Lower lobe of right lung (tissue), 2 donors: ENCODE measurements around the gene LPP. TPM values are rescaled to one million over a fixed set of nuclear protein-coding genes. Genes with fewer than 3 reads are reported as not detected.

Source experiments
- ATAC-seq, 2 donors: fragments of 200-7000 bp; cut with Tn5 transposase; one replicate each; pipeline ENCODE4 v1.9.1; 2020 to 2022; ENCODE audit warnings: mild to moderate bottlenecking in 2 of 2, moderate library complexity in 2 of 2
- DNase-seq: peaks from one replicate; pipeline ENCODE4 v3.0.0-alpha.2; 2020
- H3K27ac ChIP-seq: fragments of 200-600 bp; one replicate; pipeline ENCODE4 v1.8.0; 2022
- H3K27me3 ChIP-seq: fragments of 200-600 bp; one replicate; pipeline ENCODE4 v1.8.0; 2022; ENCODE audit warnings: low read depth
- H3K36me3 ChIP-seq: fragments of 200-600 bp; one replicate; pipeline ENCODE4 v1.8.0; 2022; ENCODE audit warnings: mild to moderate bottlenecking
- H3K4me1 ChIP-seq: fragments of 200-600 bp; one replicate; pipeline ENCODE4 v1.8.0; 2022
- H3K4me3 ChIP-seq: fragments of 200-600 bp; one replicate; pipeline ENCODE4 v1.8.0; 2022; ENCODE audit warnings: mild to moderate bottlenecking
- H3K9me3 ChIP-seq: fragments of 200-600 bp; one replicate; pipeline ENCODE4 v1.8.0; 2022
- CTCF ChIP-seq: fragments of 200-600 bp; IDR thresholded peaks from one replicate; pipeline ENCODE4 v1.8.0; 2022; ENCODE audit warnings: antibody characterized with exemption, mild to moderate bottlenecking
- intact Hi-C: fragments of 100-400 bp; cut with DNase I; formaldehyde crosslinking; loops from one replicate; pipeline ENCODE4 v1.11.0; 2022
- total RNA-seq: library from RNA; stranded (reverse); fragmentation: NEBNext Ultra II Directional; extraction: Animal tissue kit (Norgen Biotek cat#: 25700); gene quantifications from one replicate; pipeline ENCODE4 v1.2.1, GENCODE V29; 2021
- donor health status: DM: no; HTN: yes; CAD: no; lungs with severe emphysema.

The LPP gene
- total RNA-seq, 1 donor from 2014 or later, result 180 TPM

- Histone ChIP-seq H3K27me3 (no peaks in the 10 kb centered on the region), H3K4me3 (no peak overlapping the region), H3K9me3 (no peaks in the 10 kb centered on the region), H3K36me3 (no peaks in the 10 kb centered on the region), H3K4me1 (peaks cover 31% of the 10 kb centered on the region), H3K27ac (no peak overlapping the region)
- DNase-seq, result no peak
- no peak for TF ChIP-seq CTCF
- ATAC-seq, result no peak
- intact Hi-C loops, result no loop called here
Measured at GRCh38 chr3:188581365-188581764, 427.4 kb downstream of the LPP start.

GRCh38 chr3:188581792-188582191, 427.8 kb downstream of the LPP start:
- Histone ChIP-seq H3K27me3 (no peaks in the 10 kb centered on the region), H3K4me1 (peaks cover 31% of the 10 kb centered on the region), H3K36me3 (no peaks in the 10 kb centered on the region), H3K27ac (no peak overlapping the region), H3K9me3 (no peaks in the 10 kb centered on the region), H3K4me3 (no peak overlapping the region)
- ATAC-seq (peak in 1 of 2 donors; percentile 23), DNase-seq (no peak)
- no peak for TF ChIP-seq CTCF
- intact Hi-C loops, result no loop called here

GRCh38 chr3:188583341-188584161, 429.6 kb downstream of the LPP start:
- ATAC-seq, result no peak

GRCh38 chr3:188584162-188584529, 430.2 kb downstream of the LPP start:
- intact Hi-C loops, result no loop called here
- no peak for TF ChIP-seq CTCF
- no peaks in the 10 kb centered on the region for H3K27me3 ChIP-seq
- peak in 1 of 2 donors; percentile 45 for ATAC-seq
- no peaks in the 10 kb centered on the region for H3K36me3 ChIP-seq
- no peak overlapping the region for H3K27ac ChIP-seq
- no peak for DNase-seq
- H3K9me3 ChIP-seq, result no peaks in the 10 kb centered on the region
- no peak overlapping the region for H3K4me3 ChIP-seq
- H3K4me1 ChIP-seq, result peaks cover 23% of the 10 kb centered on the region

More at GRCh38 chr3:188583341-188584161, 429.6 kb downstream of the LPP start:
- no peak overlapping the region for H3K4me3 ChIP-seq
- H3K36me3 ChIP-seq, result no peaks in the 10 kb centered on the region
- H3K27me3 ChIP-seq, result no peaks in the 10 kb centered on the region
- no peak for DNase-seq
- no peak for TF ChIP-seq CTCF
- no peaks in the 10 kb centered on the region for H3K9me3 ChIP-seq
- no peak overlapping the region for H3K27ac ChIP-seq
- H3K4me1 ChIP-seq, result peaks cover 29% of the 10 kb centered on the region
- intact Hi-C loops, result no loop called here

GRCh38 chr3:188584958-188585689, 431.2 kb downstream of the LPP start:
- no peak for ATAC-seq

More at GRCh38 chr3:188584958-188585689, 431.2 kb downstream of the LPP start:
- Histone ChIP-seq H3K9me3 (no peaks in the 10 kb centered on the region), H3K36me3 (no peaks in the 10 kb centered on the region), H3K4me1 (peaks cover 26% of the 10 kb centered on the region), H3K4me3 (no peak overlapping the region), H3K27ac (no peak overlapping the region), H3K27me3 (no peaks in the 10 kb centered on the region)
- intact Hi-C loops, result no loop called here
- TF ChIP-seq CTCF, result no peak
- no peak for DNase-seq
